A673 (cell line): ENCODE data around the gene COL4A4.

Experiments
- EZH2 ChIP-seq: fragments of 200-600 bp; sonication (generic); IDR thresholded peaks from 2 replicates; pipeline ENCODE4 v1.6.1; 2017; ENCODE audit warnings: borderline replicate concordance, low read depth, mild to moderate bottlenecking, mixed read lengths, antibody characterized with exemption, low read length; ENCODE audit not compliant: poor library complexity, severe bottlenecking
- TF ChIP-seq, protein P1 (sequence below): fragments of 300-800, 200-600 bp; sonication (generic); conservative IDR thresholded peaks from 2 replicates; pipeline ENCODE4 v1.5.1; 2017; ENCODE audit warnings: low read depth, mild to moderate bottlenecking, antibody characterized with exemption, low read length, moderate library complexity, mixed read lengths

DNA sequence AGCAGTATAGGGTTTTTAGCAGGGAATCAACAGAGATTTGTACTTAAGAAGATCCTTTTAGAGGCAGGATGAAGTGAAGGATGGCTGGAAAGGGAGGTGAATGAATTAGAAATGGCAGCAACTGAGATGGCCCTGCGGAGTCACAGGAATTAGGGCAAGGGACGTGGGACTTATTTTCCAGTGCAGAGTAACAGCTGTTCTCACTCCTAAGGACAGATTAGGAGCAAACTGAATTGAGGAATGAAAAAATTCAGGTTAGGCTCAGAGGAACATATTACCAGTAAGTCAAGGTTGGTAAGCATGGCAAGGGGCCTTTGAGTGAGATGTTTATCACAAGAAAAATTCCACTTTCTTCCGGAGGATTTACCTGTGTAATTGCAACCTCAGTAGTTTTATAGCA, 34.9 kb upstream of the COL4A4 start:
- TF ChIP-seq, protein P1, sequence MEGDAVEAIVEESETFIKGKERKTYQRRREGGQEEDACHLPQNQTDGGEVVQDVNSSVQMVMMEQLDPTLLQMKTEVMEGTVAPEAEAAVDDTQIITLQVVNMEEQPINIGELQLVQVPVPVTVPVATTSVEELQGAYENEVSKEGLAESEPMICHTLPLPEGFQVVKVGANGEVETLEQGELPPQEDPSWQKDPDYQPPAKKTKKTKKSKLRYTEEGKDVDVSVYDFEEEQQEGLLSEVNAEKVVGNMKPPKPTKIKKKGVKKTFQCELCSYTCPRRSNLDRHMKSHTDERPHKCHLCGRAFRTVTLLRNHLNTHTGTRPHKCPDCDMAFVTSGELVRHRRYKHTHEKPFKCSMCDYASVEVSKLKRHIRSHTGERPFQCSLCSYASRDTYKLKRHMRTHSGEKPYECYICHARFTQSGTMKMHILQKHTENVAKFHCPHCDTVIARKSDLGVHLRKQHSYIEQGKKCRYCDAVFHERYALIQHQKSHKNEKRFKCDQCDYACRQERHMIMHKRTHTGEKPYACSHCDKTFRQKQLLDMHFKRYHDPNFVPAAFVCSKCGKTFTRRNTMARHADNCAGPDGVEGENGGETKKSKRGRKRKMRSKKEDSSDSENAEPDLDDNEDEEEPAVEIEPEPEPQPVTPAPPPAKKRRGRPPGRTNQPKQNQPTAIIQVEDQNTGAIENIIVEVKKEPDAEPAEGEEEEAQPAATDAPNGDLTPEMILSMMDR, result no peak
- no peak for TF ChIP-seq EZH2
